HEK293T (cell line): ENCODE data around the gene CAMSAP1.

Source experiments
- CTCF ChIA-PET: fragments of 350-600 bp; formaldehyde crosslinking; extraction: SDS; loops from one replicate; lab custom pipeline; 2021; ENCODE audit warnings: antibody characterized with exemption, inconsistent platforms; lab: Yijun Ruan, JAX
- POLR2A ChIA-PET: fragments of 350-600 bp; formaldehyde crosslinking; extraction: SDS; loops from one replicate; lab custom pipeline; 2020; ENCODE audit warnings: antibody characterized with exemption, inconsistent platforms; lab: Yijun Ruan, JAX
- DNase-seq: peaks from one replicate; pipeline ENCODE4 v3.0.0; 2012; ENCODE audit warnings: mixed read lengths; ENCODE audit errors: extremely low spot score
- ARNT ChIP-seq: fragments of 450-650 bp; IDR thresholded peaks from 2 replicates; pipeline ENCODE4 v1.6.1; 2017; ENCODE audit warnings: mild to moderate bottlenecking
- BHLHE40 ChIP-seq: fragments of 450-650 bp; IDR thresholded peaks from 2 replicates; pipeline ENCODE4 v1.6.1; 2016; ENCODE audit warnings: mild to moderate bottlenecking, moderate library complexity, borderline replicate concordance
- CTBP1 ChIP-seq: fragments of 450-650 bp; IDR thresholded peaks from 2 replicates; pipeline ENCODE4 v1.6.1; 2016; ENCODE audit warnings: borderline replicate concordance
- ELF4 ChIP-seq: fragments of 450-650 bp; IDR thresholded peaks from 2 replicates; pipeline ENCODE4 v1.6.1; 2017; ENCODE audit warnings: antibody characterized with exemption
- FOXA1 ChIP-seq: fragments of 450-650 bp; IDR thresholded peaks from 2 replicates; pipeline ENCODE4 v1.6.1; 2016; ENCODE audit warnings: mild to moderate bottlenecking
- FOXK2 ChIP-seq: fragments of 450-650 bp; IDR thresholded peaks from 2 replicates; pipeline ENCODE4 v1.6.1; 2016; ENCODE audit warnings: mild to moderate bottlenecking
- FOXM1 ChIP-seq: fragments of 450-650 bp; IDR thresholded peaks from 2 replicates; pipeline ENCODE4 v1.6.1; 2017; ENCODE audit warnings: mild to moderate bottlenecking, borderline replicate concordance
- HDGF ChIP-seq: fragments of 450-650 bp; IDR thresholded peaks from 2 replicates; pipeline ENCODE4 v1.6.1; 2017; ENCODE audit warnings: antibody characterized with exemption, borderline replicate concordance
- L3MBTL2 ChIP-seq: fragments of 450-650 bp; conservative IDR thresholded peaks from 2 replicates; pipeline ENCODE4 v1.6.1; 2016; ENCODE audit warnings: mild to moderate bottlenecking
- LEF1 ChIP-seq: fragments of 450-650 bp; IDR thresholded peaks from 2 replicates; pipeline ENCODE4 v1.6.1; 2017; ENCODE audit warnings: mild to moderate bottlenecking, borderline replicate concordance
- NFRKB ChIP-seq: fragments of 450-650 bp; IDR thresholded peaks from 2 replicates; pipeline ENCODE4 v1.6.1; 2016; ENCODE audit warnings: mild to moderate bottlenecking, moderate library complexity
- PKNOX1 ChIP-seq: fragments of 450-650 bp; IDR thresholded peaks from 2 replicates; pipeline ENCODE4 v1.6.1; 2016
- SP1 ChIP-seq: fragments of 450-650 bp; IDR thresholded peaks from 2 replicates; pipeline ENCODE4 v1.6.1; 2017
- SUZ12 ChIP-seq: fragments of 450-650 bp; IDR thresholded peaks from 2 replicates; pipeline ENCODE4 v1.6.1; 2016; ENCODE audit warnings: mild to moderate bottlenecking
- TARDBP ChIP-seq: fragments of 450-650 bp; IDR thresholded peaks from 2 replicates; pipeline ENCODE4 v1.6.1; 2016
- ZNF384 ChIP-seq: fragments of 450-650 bp; IDR thresholded peaks from 2 replicates; pipeline ENCODE4 v1.6.1; 2016

CAMSAP1 gene

GRCh38 chr9:135880438-135880837, 26.9 kb downstream of the CAMSAP1 start:
- DNase-seq: no peak

GRCh38 chr9:135879619-135880018, 27.7 kb downstream of the CAMSAP1 start:
- ChIA-PET POLR2A (no interaction called here), CTCF (no interaction called here)
- TF ChIP-seq ZNF384 (no peak), SP1 (no peak), L3MBTL2 (no peak), PKNOX1 (no peak), TARDBP (no peak), HDGF (no peak), CTBP1 (no peak), SUZ12 (no peak), FOXK2 (no peak), BHLHE40 (no peak), LEF1 (no peak), NFRKB (no peak), FOXM1 (no peak), FOXA1 (no peak)
- peak; percentile 29 for DNase-seq

More at GRCh38 chr9:135880438-135880837, 26.9 kb downstream of the CAMSAP1 start:
- ChIA-PET CTCF (no interaction called here), POLR2A (no interaction called here)
- TF ChIP-seq ARNT: no peak
- no peak for TF ChIP-seq FOXK2
- TF ChIP-seq LEF1: no peak
- no peak for TF ChIP-seq SUZ12
- no peak for TF ChIP-seq NFRKB
- TF ChIP-seq FOXM1: no peak
- no peak for TF ChIP-seq PKNOX1
- no peak for TF ChIP-seq TARDBP
- TF ChIP-seq CTBP1: no peak
- no peak for TF ChIP-seq SP1
- no peak for TF ChIP-seq BHLHE40
- no peak for TF ChIP-seq ELF4
- no peak for TF ChIP-seq HDGF
- no peak for TF ChIP-seq L3MBTL2
- no peak for TF ChIP-seq ZNF384
- TF ChIP-seq FOXA1: no peak

- no peak for DNase-seq
- POLR2A ChIA-PET: no interaction called here
- CTCF ChIA-PET: no interaction called here
- TF ChIP-seq FOXA1: no peak
These were observed 28.1 kb downstream of the CAMSAP1 start for GRCh38 chr9:135879237-135879601.

- TF ChIP-seq PKNOX1 (no peak), HDGF (no peak), BHLHE40 (no peak), LEF1 (no peak), CTBP1 (no peak), TARDBP (no peak), FOXA1 (no peak), FOXM1 (no peak), ZNF384 (no peak), SUZ12 (no peak), FOXK2 (no peak), NFRKB (no peak), ARNT (no peak)
- ChIA-PET POLR2A (no interaction called here), CTCF (no interaction called here)
- DNase-seq: no peak
These were observed 28.7 kb downstream of the CAMSAP1 start for GRCh38 chr9:135878528-135879236.

GRCh38 chr9:135877791-135878527, 29.4 kb downstream of the CAMSAP1 start:
- DNase-seq: no peak
- POLR2A ChIA-PET: no interaction called here
- TF ChIP-seq ZNF384 (no peak), FOXA1 (no peak), L3MBTL2 (no peak), PKNOX1 (no peak), HDGF (no peak)
- CTCF ChIA-PET: no interaction called here

- TF ChIP-seq FOXA1 (no peak), NFRKB (no peak), CTBP1 (no peak), HDGF (no peak), FOXM1 (no peak)
- no peak for DNase-seq
- ChIA-PET POLR2A (no interaction called here), CTCF (no interaction called here)
These were observed 30.4 kb downstream of the CAMSAP1 start for GRCh38 chr9:135876936-135877335.
